Osteocyte (in vitro differentiated cells): Measurements from ENCODE around the gene IER5. TPM values are rescaled to one million over a fixed set of nuclear protein-coding genes. Genes with fewer than 3 reads are reported as not detected.

Source experiments
- DNase-seq: peaks from one replicate; pipeline ENCODE4 v3.0.0; 2021; ENCODE audit warnings: mixed read lengths; ENCODE audit not compliant: unreplicated experiment; ENCODE audit errors: extremely low spot score
- H3K27ac Mint-ChIP-seq: one replicate; pipeline ENCODE4 v1.8.0; 2021; ENCODE audit warnings: mild to moderate bottlenecking, mixed read lengths; ENCODE audit not compliant: unreplicated experiment
- H3K27me3 Mint-ChIP-seq: one replicate; pipeline ENCODE4 v1.8.0; 2021; ENCODE audit warnings: mixed read lengths; ENCODE audit not compliant: unreplicated experiment
- H3K36me3 Mint-ChIP-seq: one replicate; pipeline ENCODE4 v1.8.0; 2021; ENCODE audit warnings: mixed read lengths; ENCODE audit not compliant: unreplicated experiment
- H3K4me1 Mint-ChIP-seq: one replicate; pipeline ENCODE4 v1.8.0; 2021; ENCODE audit warnings: mixed read lengths; ENCODE audit not compliant: unreplicated experiment
- H3K4me3 Mint-ChIP-seq: one replicate; pipeline ENCODE4 v1.8.0; 2021; ENCODE audit warnings: mild to moderate bottlenecking, moderate library complexity, mixed read lengths; ENCODE audit not compliant: unreplicated experiment
- H3K9me3 Mint-ChIP-seq: one replicate; pipeline ENCODE4 v1.8.0; 2021; ENCODE audit warnings: mixed read lengths; ENCODE audit not compliant: unreplicated experiment
- total RNA-seq: library from RNA; stranded (reverse); gene quantifications from 2 replicates; pipeline ENCODE4 v1.2.1, GENCODE V29; 2021
- TF ChIP-seq, protein P1 (sequence below): fragments of 200-600 bp; sonication (generic); IDR thresholded peaks from 2 replicates; pipeline ENCODE4 v1.5.0; 2021; ENCODE audit warnings: antibody characterized with exemption, mild to moderate bottlenecking, moderate library complexity

Gene IER5
- total RNA-seq, 1 donor from 2014 or later, result 29.8 TPM

DNA sequence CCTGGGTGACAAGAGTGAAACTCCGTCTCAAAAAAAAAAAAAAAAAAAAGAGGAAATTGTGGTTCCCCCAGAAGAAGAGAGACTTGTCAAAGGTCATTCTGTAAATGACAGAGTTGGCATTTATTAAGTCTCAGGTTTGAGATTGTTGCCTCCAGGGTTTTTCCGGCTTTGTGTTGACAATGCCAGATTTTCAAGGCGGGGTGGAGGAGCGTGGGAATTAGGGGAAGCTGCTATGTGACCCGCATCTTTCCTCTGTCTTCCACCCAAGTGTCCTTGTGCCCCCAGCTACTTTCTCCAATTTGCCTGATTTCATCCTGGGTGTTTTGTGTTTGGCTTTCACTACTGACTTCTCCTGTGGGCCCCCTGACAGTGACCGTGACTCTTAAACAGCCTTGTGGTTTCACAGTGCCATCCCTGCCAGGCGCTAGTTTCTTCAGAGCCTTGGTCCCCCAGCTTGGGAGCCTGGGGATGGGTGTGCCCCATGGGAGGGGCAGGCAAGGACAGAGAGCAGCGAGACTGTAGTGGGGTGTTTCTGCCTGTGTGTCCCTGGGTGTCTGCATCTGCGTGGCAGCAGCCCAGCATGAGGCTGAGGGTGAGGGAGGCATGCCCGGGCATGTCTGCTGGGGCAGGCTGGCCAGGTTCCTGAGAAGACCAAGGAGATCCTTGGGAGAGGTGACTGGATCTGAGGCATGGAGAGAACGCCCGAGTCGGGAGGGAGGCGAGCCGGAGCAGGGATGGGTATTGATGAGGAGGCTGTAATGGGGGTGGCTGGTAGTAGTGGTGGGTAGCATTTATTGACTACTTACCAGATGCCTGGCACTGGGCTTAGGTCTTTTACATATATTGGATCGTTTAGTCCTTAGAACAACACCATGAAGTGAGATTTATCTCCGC lies 46.3 kb downstream of the IER5 start:
- Mint-ChIP-seq H3K4me1 (peaks cover 56% of the 10 kb centered on the region), H3K4me3 (peak overlapping the region; percentile 44), H3K27ac (peak overlapping the region; percentile 100), H3K9me3 (no peaks in the 10 kb centered on the region), H3K27me3 (no peaks in the 10 kb centered on the region), H3K36me3 (no peaks in the 10 kb centered on the region)
- TF ChIP-seq, protein P1, sequence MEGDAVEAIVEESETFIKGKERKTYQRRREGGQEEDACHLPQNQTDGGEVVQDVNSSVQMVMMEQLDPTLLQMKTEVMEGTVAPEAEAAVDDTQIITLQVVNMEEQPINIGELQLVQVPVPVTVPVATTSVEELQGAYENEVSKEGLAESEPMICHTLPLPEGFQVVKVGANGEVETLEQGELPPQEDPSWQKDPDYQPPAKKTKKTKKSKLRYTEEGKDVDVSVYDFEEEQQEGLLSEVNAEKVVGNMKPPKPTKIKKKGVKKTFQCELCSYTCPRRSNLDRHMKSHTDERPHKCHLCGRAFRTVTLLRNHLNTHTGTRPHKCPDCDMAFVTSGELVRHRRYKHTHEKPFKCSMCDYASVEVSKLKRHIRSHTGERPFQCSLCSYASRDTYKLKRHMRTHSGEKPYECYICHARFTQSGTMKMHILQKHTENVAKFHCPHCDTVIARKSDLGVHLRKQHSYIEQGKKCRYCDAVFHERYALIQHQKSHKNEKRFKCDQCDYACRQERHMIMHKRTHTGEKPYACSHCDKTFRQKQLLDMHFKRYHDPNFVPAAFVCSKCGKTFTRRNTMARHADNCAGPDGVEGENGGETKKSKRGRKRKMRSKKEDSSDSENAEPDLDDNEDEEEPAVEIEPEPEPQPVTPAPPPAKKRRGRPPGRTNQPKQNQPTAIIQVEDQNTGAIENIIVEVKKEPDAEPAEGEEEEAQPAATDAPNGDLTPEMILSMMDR, result no peak
- DNase-seq, result peak; percentile 90

DNA sequence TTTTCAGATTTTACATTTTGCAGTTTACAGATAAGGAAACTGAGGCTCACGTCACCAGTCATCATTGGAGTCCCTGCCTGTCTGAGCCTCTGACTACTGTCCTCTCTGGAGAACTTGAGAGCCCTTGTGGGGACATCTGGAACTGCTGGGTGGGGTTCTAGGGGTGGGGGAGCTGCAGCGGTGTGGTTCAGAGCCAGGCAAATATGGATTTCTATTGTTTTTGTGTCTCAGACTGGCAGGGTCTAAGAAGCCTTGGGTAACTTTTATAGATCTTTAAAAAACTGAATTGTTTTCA lies 46.9 kb downstream of the IER5 start:
- H3K4me1 Mint-ChIP-seq, result peaks cover 59% of the 10 kb centered on the region
- no peak for DNase-seq
- H3K4me3 Mint-ChIP-seq, result no peak overlapping the region
- no peaks in the 10 kb centered on the region for H3K27me3 Mint-ChIP-seq
- peak overlapping the region; percentile 100 for H3K27ac Mint-ChIP-seq
- no peaks in the 10 kb centered on the region for H3K9me3 Mint-ChIP-seq
- TF ChIP-seq, protein P1, result peak; percentile 46
- H3K36me3 Mint-ChIP-seq, result no peaks in the 10 kb centered on the region

DNA sequence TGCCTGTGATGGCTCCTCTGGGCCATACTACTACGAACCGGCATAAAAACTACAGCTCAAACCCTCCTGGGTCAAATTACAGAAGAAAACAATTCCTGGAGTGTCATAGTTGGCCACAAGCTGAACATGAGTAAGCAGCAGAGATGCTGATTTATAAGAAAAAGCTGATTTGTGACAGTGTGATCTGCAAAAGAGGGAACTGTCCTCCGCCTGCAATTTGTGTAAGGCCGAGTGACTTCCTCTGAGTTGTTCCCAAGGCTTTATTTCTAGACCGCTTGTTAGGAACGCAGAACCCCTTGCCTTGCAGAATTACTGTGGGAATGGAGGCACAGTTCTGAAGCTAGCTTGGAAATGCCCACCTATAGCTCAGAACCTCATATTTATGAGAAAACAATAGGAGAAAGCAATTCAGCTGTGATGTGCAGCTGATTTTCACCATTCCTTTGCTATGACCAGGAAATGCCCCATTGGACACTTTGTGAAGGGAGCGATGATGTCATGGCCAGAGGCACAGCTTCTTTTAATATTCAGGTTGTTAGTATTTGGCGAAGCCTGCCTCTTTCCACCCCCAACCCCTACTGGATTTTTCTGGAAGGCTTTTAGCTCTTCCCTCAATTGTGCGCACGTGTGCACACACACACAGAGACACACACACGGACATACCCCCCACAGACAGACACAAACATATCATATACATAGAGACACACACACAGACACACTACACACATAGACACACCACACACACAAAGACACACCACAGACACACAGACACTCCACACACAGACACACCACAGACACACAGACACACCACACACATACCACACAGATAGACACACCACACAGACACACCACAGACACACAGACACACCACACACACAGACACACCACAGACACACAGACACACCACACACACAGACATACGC lies 47.6 kb downstream of the IER5 start:
- no peak for DNase-seq
- H3K36me3 Mint-ChIP-seq, result no peaks in the 10 kb centered on the region
- peaks cover 63% of the 10 kb centered on the region for H3K4me1 Mint-ChIP-seq
- TF ChIP-seq, protein P1, result no peak
- H3K4me3 Mint-ChIP-seq, result no peak overlapping the region
- H3K9me3 Mint-ChIP-seq, result no peaks in the 10 kb centered on the region
- peak overlapping the region; percentile 100 for H3K27ac Mint-ChIP-seq
- H3K27me3 Mint-ChIP-seq, result no peaks in the 10 kb centered on the region

DNA sequence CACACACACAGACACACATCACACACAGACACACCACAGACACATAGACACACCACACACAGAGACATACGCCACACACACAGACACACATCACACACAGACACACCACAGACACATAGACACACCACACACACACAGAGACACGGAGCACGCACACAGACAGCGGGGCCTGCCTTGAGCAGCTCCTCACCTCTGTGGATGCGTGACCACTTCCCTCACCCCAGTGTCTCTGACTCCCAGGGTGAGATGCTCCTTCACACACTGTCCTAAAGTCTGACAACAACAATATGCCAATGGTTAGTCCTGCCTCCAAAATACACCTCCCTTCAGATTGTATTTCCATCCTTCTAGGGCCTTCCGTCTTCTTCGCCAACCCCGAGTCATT lies 48.2 kb downstream of the IER5 start:
- Mint-ChIP-seq H3K27ac (peak overlapping the region; percentile 100), H3K36me3 (no peaks in the 10 kb centered on the region), H3K9me3 (no peaks in the 10 kb centered on the region), H3K4me1 (peaks cover 64% of the 10 kb centered on the region), H3K27me3 (no peaks in the 10 kb centered on the region), H3K4me3 (no peak overlapping the region)
- DNase-seq, result no peak
- TF ChIP-seq, protein P1, result no peak
